Lung (tissue), 12 donors: ENCODE measurements around the gene LAMP1. TPM values are rescaled to one million over a fixed set of nuclear protein-coding genes. Genes with fewer than 3 reads are reported as not detected.
"Not testable (repeated sequence)": the region's sequence is repeated elsewhere in the genome, so short reads cannot be mapped to it uniquely, and the experiment has no call there.

Experiments
- ATAC-seq: fragments of 200-7000 bp; cut with Tn5 transposase; one replicate; pipeline ENCODE4 v1.9.1; 2020; ENCODE audit warnings: moderate number of reproducible peaks; ENCODE audit not compliant: insufficient read depth, low FRiP score
- DNase-seq, 3 donors: peaks; one replicate each; pipeline ENCODE4 v3.0.0-alpha.2; 2013 to 2017
- H3K27ac ChIP-seq, 2 donors: one replicate each; pipeline ENCODE4 v1.5.1; 2013; ENCODE audit warnings: mild to moderate bottlenecking in 2 of 2, moderate library complexity in 2 of 2, control low read depth in 1 of 2, inconsistent platforms in 1 of 2, low read depth in 1 of 2, low read length in 1 of 2
- H3K27me3 ChIP-seq, 3 donors: one replicate each; pipeline ENCODE4 v1.5.1; 2013; ENCODE audit warnings: low read length in 2 of 3; ENCODE audit not compliant: control insufficient read depth in 3 of 3, insufficient read depth in 3 of 3
- H3K36me3 ChIP-seq, 4 donors: one replicate each; pipeline ENCODE4 v1.5.1; 2013; ENCODE audit warnings: low read length in 4 of 4, mild to moderate bottlenecking in 1 of 4, moderate library complexity in 1 of 4; ENCODE audit not compliant: control insufficient read depth in 4 of 4, insufficient read depth in 4 of 4
- H3K4me1 ChIP-seq, 5 donors: one replicate each; pipeline ENCODE4 v1.5.1; 2013; ENCODE audit warnings: low read length in 5 of 5, mild to moderate bottlenecking in 2 of 5, moderate library complexity in 1 of 5; ENCODE audit not compliant: control insufficient read depth in 5 of 5, insufficient read depth in 5 of 5
- H3K4me3 ChIP-seq: one replicate; pipeline ENCODE4 v1.5.1; 2013; ENCODE audit warnings: mild to moderate bottlenecking, control low read depth, moderate library complexity
- H3K9ac ChIP-seq, 2 donors: one replicate each; pipeline ENCODE4 v1.5.1; 2013; ENCODE audit warnings: low read length in 2 of 2, control low read depth in 1 of 2; ENCODE audit not compliant: insufficient read depth in 1 of 2
- H3K9me3 ChIP-seq, 4 donors: one replicate each; pipeline ENCODE4 v1.5.1; 2013; ENCODE audit warnings: low read length in 3 of 4, mild to moderate bottlenecking in 1 of 4, moderate library complexity in 1 of 4; ENCODE audit not compliant: control insufficient read depth in 4 of 4, insufficient read depth in 3 of 4
- WGBS, 2 donors: extraction: QIAGEN DNeasy Blood & Tissue Kit; methylation state at CpG; one replicate each; pipeline ENCODE4 v1.1.7; 2013; 5-methylcytosine and 5-hydroxymethylcytosine counted together
- polyA plus RNA-seq, 2 donors: library from polyadenylated mRNA; stranded (reverse); fragments of 200-250 nt; gene quantifications; one replicate each; pipeline ENCODE4 v1.2.1, GENCODE V29; 2013
- total RNA-seq, 2 donors: library from RNA; depleted of rRNA in 1 of 2; stranded (reverse); fragments of >200 nt in 1 of 2; gene quantifications; one replicate each; pipeline ENCODE4 v1.2.1, GENCODE V29; 2014 to 2021
- TF ChIP-seq, protein P1 (sequence below): IDR thresholded peaks from 2 replicates; pipeline ENCODE4 v1.5.1; 2012; ENCODE audit warnings: mild to moderate bottlenecking; ENCODE audit errors: control extremely low read depth, extremely low read depth
- donor health status: control.
- donor health status: control.
- donor health status: Bipolar disorder and iron deficiency.
- donor health status: healthy.
- donor health status: DM: yes; HTN: yes; CAD: no.

LAMP1 gene
- total and polyA plus RNA-seq, 4 donors: 76.8 to 320 (median 150) TPM

DNA sequence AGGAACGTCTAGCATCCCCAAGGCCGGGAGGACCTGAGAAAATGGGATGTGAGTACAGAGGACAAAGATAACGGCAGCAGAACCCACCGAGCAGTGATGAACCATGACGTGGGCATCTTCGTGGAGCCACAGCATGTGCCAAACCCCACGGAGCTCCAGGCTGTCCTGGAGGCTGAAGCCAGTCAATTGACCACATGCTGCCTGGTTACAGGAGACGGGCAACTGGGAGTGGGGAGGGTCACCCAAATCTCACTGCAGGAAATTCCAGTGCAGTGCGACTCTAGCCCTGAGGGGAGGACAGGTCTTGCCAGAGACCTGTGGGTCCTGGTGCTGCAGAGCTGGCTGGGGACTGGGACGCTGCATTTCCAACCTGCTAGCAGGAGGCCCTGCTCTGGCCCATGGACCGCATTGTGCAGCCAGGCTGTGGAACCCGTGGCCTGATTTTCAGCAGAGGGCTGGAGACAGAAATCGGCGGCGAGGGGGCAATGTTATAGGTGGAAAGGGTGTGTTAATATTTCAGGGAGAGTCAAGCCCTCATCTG is 70.1 kb downstream of the LAMP1 start:
- Histone ChIP-seq H3K27ac (no peak overlapping the region), H3K9ac (no peak overlapping the region), H3K36me3 (no peaks in the 10 kb centered on the region), H3K9me3 (no peaks in the 10 kb centered on the region), H3K4me1 (no peaks in the 10 kb centered on the region), H3K4me3 (no peak overlapping the region), H3K27me3 (no peaks in the 10 kb centered on the region)
- ATAC-seq (no peak), DNase-seq (no peak)
- TF ChIP-seq, protein P1, sequence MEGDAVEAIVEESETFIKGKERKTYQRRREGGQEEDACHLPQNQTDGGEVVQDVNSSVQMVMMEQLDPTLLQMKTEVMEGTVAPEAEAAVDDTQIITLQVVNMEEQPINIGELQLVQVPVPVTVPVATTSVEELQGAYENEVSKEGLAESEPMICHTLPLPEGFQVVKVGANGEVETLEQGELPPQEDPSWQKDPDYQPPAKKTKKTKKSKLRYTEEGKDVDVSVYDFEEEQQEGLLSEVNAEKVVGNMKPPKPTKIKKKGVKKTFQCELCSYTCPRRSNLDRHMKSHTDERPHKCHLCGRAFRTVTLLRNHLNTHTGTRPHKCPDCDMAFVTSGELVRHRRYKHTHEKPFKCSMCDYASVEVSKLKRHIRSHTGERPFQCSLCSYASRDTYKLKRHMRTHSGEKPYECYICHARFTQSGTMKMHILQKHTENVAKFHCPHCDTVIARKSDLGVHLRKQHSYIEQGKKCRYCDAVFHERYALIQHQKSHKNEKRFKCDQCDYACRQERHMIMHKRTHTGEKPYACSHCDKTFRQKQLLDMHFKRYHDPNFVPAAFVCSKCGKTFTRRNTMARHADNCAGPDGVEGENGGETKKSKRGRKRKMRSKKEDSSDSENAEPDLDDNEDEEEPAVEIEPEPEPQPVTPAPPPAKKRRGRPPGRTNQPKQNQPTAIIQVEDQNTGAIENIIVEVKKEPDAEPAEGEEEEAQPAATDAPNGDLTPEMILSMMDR: no peak
- 88 to 89% methylated on average over 15 of the region's 15 CpGs for WGBS, 2 donors

DNA sequence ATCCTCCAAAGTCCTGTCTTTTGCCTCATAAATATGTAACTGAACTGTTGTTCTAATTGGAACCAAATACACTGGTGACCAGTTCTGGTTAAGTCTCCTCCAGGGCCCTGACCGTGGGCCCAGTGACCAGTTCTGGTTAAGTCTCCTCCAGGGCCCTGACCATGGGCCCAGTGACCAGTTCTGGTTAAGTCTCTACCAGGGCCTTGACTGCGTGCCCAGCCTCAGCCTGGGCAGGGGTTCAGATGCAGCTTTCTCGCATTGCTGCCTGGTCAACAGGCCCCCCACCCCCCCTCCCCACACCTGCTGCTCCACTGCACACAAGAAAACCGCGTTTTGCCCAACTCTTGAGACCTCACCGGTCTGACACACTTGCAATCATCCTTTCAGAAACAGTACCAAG is 70.7 kb downstream of the LAMP1 start:
- no peaks in the 10 kb centered on the region for H3K9me3 ChIP-seq
- no peak overlapping the region for H3K4me3 ChIP-seq
- WGBS, 2 donors: 75 to 76% methylated on average over 6 of the region's 6 CpGs
- no peak for ATAC-seq
- H3K36me3 ChIP-seq: no peaks in the 10 kb centered on the region
- H3K4me1 ChIP-seq: no peaks in the 10 kb centered on the region
- no peak overlapping the region for H3K9ac ChIP-seq
- no peak for DNase-seq
- no peaks in the 10 kb centered on the region for H3K27me3 ChIP-seq
- H3K27ac ChIP-seq: no peak overlapping the region
- TF ChIP-seq, protein P1: no peak

DNA sequence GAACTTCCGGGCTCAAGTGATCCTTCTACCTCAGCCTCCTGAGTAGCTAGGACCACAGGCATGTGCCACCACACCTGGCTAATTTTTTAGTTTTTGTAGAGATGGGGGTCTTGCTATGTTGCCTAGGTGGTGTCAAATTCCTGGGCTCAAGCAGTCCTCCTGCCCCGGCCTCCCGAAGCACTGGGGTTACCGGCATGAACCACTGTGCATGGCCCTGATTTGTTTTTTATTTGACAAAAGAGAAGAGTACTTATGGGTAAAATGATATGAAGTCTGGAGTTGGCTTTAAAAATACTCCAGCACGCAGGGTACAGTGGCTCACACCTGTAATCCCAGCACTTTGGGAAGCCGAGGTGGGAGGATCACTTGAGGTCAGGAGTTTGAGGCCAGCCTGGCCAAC is 71.3 kb downstream of the LAMP1 start:
- not testable (repeated sequence) for ATAC-seq, H3K27me3 ChIP-seq, H3K27ac ChIP-seq, H3K9ac ChIP-seq, H3K9me3 ChIP-seq, H3K36me3 ChIP-seq, DNase-seq, H3K4me3 ChIP-seq, H3K4me1 ChIP-seq
- WGBS, 2 donors: 86 to 92% methylated on average over 6 of the region's 6 CpGs

DNA sequence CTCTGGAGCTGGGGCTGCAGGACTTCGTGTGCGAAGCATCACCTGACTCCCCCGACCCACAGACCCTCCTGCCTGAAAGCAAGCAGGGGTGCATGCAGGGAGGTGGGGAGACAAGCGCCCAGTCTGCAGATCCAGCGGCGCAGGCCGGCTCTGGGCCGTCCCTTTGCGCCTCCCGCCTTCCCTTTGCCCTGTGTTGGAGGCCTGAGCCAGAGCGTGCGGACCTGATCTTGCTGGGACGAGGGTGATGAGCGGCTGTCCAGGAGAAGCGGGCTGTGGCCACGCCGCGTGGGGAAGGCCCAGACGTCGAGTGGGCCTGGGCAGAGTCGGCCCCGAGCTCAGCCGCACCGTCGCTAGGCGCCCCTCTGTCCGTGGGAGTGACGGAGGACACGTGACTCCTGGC is 72.2 kb downstream of the LAMP1 start:
- Histone ChIP-seq H3K4me3 (no peak overlapping the region), H3K27ac (no peak overlapping the region), H3K9ac (no peak overlapping the region), H3K9me3 (no peaks in the 10 kb centered on the region), H3K4me1 (no peaks in the 10 kb centered on the region), H3K36me3 (no peaks in the 10 kb centered on the region), H3K27me3 (no peaks in the 10 kb centered on the region)
- DNase-seq (no peak), ATAC-seq (no peak)
- 88 to 91% methylated on average over 29 of the region's 29 CpGs for WGBS, 2 donors
- TF ChIP-seq, protein P1: no peak
